Fibroblast of the aortic adventitia (primary cell): Measurements from ENCODE around the gene HK3. TPM values are rescaled to one million over a fixed set of nuclear protein-coding genes. Genes with fewer than 3 reads are reported as not detected.

Experiments used
- DNase-seq: peaks from one replicate; pipeline ENCODE4 v3.0.0-alpha.2; 2010; ENCODE audit warnings: low read depth
- H3K4me3 ChIP-seq: 2 replicates; pipeline ENCODE4 v1.5.1; 2011; ENCODE audit warnings: low read depth, mild to moderate bottlenecking, control low read depth, low read length, moderate library complexity
- total RNA-seq: library from RNA; depleted of rRNA; stranded (reverse); fragments of >200 nt; gene quantifications from 2 replicates; pipeline ENCODE4 v1.2.3, GENCODE V29; 2012; ENCODE audit warnings: low replicate concordance
- TF ChIP-seq, protein P1 (sequence below): IDR thresholded peaks from 2 replicates; pipeline ENCODE4 v1.5.1; 2011; ENCODE audit warnings: mild to moderate bottlenecking, low read length, control low read depth, inconsistent platforms; ENCODE audit not compliant: insufficient read depth

HK3 gene
- total RNA-seq, 1 donor: not detected

DNA sequence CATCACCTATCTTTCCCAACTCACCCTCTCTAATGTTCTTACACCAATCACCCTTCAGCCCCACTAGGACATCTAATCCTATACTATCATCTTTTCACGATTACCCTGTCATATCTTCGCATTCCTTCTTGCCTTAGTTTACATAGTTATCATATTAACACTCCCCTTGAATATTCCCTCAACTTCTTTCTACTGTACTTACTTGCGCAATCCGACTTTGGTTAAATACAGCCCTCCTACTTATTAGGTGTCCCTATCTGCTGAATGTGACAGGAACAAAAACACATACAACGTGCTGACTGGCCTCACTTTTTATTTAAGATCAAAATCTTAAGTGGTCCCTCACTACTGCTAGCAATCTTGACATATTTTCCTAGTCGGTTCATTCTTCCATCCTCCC lies 19.5 kb upstream of the HK3 start:
- no peak overlapping the region for H3K4me3 ChIP-seq
- DNase-seq: no peak
- TF ChIP-seq, protein P1, sequence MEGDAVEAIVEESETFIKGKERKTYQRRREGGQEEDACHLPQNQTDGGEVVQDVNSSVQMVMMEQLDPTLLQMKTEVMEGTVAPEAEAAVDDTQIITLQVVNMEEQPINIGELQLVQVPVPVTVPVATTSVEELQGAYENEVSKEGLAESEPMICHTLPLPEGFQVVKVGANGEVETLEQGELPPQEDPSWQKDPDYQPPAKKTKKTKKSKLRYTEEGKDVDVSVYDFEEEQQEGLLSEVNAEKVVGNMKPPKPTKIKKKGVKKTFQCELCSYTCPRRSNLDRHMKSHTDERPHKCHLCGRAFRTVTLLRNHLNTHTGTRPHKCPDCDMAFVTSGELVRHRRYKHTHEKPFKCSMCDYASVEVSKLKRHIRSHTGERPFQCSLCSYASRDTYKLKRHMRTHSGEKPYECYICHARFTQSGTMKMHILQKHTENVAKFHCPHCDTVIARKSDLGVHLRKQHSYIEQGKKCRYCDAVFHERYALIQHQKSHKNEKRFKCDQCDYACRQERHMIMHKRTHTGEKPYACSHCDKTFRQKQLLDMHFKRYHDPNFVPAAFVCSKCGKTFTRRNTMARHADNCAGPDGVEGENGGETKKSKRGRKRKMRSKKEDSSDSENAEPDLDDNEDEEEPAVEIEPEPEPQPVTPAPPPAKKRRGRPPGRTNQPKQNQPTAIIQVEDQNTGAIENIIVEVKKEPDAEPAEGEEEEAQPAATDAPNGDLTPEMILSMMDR: no peak

DNA sequence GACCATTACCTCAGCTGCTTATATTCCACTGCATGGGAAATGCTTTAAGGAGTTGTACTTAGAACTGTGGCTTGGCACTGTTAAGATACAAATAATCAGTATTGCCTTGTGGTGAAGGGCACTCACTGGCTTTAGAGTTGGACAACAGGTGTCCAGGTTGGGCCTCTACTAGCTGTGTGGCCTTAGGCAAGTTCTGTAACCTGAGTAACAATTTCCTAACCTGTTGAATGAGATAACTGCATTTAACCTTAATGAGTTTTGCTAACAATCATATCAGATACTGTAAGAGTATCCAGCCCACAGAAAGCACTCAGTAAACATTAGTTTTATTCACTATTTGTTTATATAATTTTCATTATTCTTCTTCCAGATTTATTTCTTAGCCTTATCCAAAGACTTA lies 17.2 kb upstream of the HK3 start:
- H3K4me3 ChIP-seq: no peak overlapping the region
- no peak for DNase-seq
- TF ChIP-seq, protein P1: no peak

DNA sequence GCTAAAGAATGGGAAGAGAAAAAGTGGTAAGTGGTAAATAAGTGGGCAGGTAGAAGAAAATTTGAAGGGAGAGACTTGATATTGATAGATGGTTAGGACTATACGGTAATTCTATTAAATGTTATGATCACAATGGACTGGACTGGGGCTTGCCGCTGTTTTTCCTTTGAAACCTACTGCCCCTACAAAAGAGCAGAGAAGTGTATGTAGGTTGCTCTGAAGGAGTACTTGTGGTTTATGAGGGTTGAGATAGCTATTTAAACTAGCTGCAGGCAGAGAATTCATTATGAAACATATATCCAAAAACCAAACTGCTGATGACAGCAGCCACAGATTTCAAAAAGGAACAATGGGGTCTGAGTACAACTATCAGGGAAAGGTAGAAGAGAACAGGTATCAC lies 16.8 kb upstream of the HK3 start:
- H3K4me3 ChIP-seq: no peak overlapping the region
- TF ChIP-seq, protein P1: no peak
- no peak for DNase-seq

DNA sequence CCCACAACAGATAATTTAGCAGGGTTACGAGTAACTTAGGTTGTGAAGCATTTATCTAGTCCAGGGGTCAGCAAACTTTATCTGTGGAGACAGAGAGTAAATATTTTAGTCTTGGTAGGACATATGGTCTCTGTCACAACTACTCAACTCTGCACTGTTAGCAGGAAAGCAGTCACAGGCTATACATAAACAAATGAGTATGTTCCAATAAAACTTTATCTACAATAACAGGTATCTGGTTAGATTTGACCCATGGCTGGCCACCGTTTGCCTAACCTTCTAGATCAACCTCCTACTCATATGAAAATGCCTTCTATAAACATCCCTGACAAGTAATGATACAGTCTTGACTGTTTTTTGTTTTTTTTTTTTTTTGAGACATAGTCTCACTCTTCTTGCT lies 13.0 kb upstream of the HK3 start:
- no peak overlapping the region for H3K4me3 ChIP-seq
- DNase-seq: no peak
- TF ChIP-seq, protein P1: no peak

DNA sequence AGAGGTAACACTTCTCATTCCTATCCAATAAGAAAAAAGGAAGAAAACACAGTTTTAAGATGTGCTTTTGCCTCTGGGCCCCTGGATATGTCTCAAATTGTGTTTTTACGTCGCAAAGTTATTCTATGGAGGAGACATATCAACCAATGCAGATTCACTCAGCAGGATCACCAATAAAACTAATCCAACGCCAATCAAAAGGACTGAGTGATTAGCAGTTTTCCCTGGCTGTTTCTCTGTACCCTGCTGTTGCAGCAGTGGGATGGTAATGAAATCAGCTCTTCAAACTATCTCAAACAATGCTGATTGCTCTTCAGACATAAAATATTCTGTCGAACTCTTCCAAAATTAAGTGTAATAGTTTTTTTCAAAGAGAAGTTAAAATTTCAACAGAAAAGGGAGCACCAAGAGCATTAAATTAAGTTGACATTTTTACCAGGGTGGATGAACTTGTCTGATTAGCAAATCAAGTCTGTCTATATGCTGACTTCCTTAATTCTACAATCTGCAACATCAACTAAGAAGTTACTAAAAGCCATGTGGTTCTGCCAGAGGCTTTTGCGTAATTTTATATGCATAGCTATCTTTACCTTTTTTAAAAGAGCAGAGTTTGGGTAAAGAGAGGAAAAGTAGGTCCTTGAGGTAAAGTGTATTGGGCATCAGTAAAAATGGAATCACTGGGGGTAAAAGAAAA lies 9.7 kb upstream of the HK3 start:
- DNase-seq: no peak
- TF ChIP-seq, protein P1: no peak
- no peak overlapping the region for H3K4me3 ChIP-seq

DNA sequence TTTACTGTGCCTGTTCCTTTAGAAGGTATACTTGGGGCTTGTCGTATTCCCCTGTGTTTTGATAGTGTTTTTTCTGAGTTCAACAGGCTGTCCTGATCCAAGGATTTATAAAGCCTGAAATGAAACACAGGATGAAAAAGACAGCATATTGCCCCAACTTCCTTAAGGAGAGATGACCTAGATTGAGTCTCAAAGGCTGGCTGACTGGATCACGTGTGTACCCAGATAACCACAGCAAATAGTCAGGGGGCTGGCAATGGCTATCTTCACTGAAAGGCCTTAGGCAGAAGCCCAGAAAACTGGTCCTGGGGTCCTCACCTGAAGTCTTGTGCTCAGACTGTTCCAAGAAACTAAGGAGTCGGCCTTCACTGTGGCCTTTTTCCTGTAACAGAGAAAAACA lies 7.7 kb upstream of the HK3 start:
- TF ChIP-seq, protein P1: no peak
- DNase-seq: no peak
- H3K4me3 ChIP-seq: no peak overlapping the region

DNA sequence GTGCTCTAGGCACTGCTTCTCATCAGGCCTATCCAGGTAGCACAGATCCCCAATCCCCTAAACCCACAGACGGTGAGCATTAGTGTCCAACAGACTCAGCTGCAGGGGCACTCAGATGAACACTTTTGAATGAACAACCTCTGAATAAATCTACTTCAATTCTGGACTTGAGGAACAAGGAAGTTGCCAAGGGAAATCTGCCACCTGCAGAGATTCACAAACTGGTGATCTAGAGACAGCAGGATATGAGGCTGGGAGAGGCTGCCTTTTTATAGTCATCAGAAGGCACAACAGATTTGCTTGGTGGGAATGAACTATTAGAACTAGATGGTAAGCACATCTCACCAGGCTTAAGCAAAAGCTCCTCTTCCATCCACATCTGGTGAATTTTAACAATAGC lies 7.0 kb upstream of the HK3 start:
- no peak for DNase-seq
- H3K4me3 ChIP-seq: no peak overlapping the region
- TF ChIP-seq, protein P1: no peak
